Thyroid gland (tissue), 4 donors: ENCODE results near the gene VARS2. TPM values are rescaled to one million over a fixed set of nuclear protein-coding genes. Genes with fewer than 3 reads are reported as not detected.

Source experiments
- DNase-seq, 2 donors: peaks; one replicate each; pipeline ENCODE4 v3.0.0-alpha.2; 2019
- H3K27ac ChIP-seq, 3 donors: fragments of 200-600 bp; sonication (generic); 1 replicate in 2 of 3; 2 replicates in 1 of 3; pipeline ENCODE4 v1.5.1; 2016 to 2019; ENCODE audit warnings: mild to moderate bottlenecking in 1 of 3, moderate library complexity in 1 of 3
- H3K27me3 ChIP-seq: fragments of 200-600 bp; sonication (generic); one replicate; pipeline ENCODE4 v1.5.1; 2019
- H3K36me3 ChIP-seq, 2 donors: fragments of 200-600 bp; sonication (generic); one replicate each; pipeline ENCODE4 v1.5.1; 2016 to 2019
- H3K4me1 ChIP-seq, 2 donors: fragments of 200-600 bp; sonication (generic); one replicate each; pipeline ENCODE4 v1.5.1; 2017 to 2019
- H3K4me3 ChIP-seq, 3 donors: fragments of 200-600 bp; sonication (generic); replicated peaks in 1 of 3; 1 replicate in 2 of 3; 2 replicates in 1 of 3; pipeline ENCODE4 v1.5.1; 2016; ENCODE audit warnings: mild to moderate bottlenecking in 1 of 3
- H3K9me3 ChIP-seq: fragments of 200-600 bp; sonication (generic); one replicate; pipeline ENCODE4 v1.5.1; 2017
- CTCF ChIP-seq, 6 experiments: fragments of 200-600 bp in 3 of 6; fragments of 450-650 bp in 3 of 6; sonication (generic) in 3 of 6; IDR thresholded peaks; one replicate each; pipeline ENCODE4 v1.5.1; 2016 to 2019; ENCODE audit warnings: antibody characterized with exemption in 6 of 6, mild to moderate bottlenecking in 2 of 6, inconsistent platforms in 1 of 6, moderate library complexity in 1 of 6
- POLR2A ChIP-seq, 2 donors: fragments of 450-650 bp; IDR thresholded peaks; one replicate each; pipeline ENCODE4 v1.6.1; 2017; ENCODE audit warnings: antibody characterized with exemption in 2 of 2, mild to moderate bottlenecking in 2 of 2, moderate library complexity in 1 of 2
- WGBS, 2 donors: methylation state at CpG; one replicate each; pipeline ENCODE4 v1.1.5; 2017; 5-methylcytosine and 5-hydroxymethylcytosine counted together
- intact Hi-C: fragments of 100-400 bp; cut with DNase I; formaldehyde crosslinking; loops from one replicate; pipeline ENCODE4 v1.15.1; 2023
- total RNA-seq, 4 donors: library from RNA; depleted of rRNA; stranded (reverse); fragments of >200 nt; gene quantifications; one replicate each; pipeline ENCODE4 v1.2.3, GENCODE V29; 2016

VARS2 gene
- total RNA-seq, 4 donors from 2014 or later, result 17.3 to 36.4 (median 30.6) TPM

GRCh38 chr6:30939473-30939872, 25.4 kb downstream of the VARS2 start:
- Histone ChIP-seq H3K9me3 (no peaks in the 10 kb centered on the region), H3K36me3 (no peaks in the 10 kb centered on the region), H3K4me1 (peaks cover 8 to 15% of the 10 kb centered on the region in 2 donors), H3K27me3 (no peaks in the 10 kb centered on the region), H3K4me3 (no peak overlapping the region), H3K27ac (no peak overlapping the region)
- intact Hi-C loops, result no loop called here
- TF ChIP-seq POLR2A (IDR thresholded peaks at IDR 0.05), result no peak
- TF ChIP-seq CTCF (IDR thresholded peaks at IDR 0.05), result no peak
- 72 to 82% methylated on average over 3 of the region's 3 CpGs for WGBS, 2 donors
- no peak for DNase-seq

- Histone ChIP-seq H3K4me1 (peaks cover 8 to 12% of the 10 kb centered on the region in 2 donors), H3K4me3 (no peak within 1 kb of the TSS), H3K9me3 (no peaks in the 10 kb centered on the region), H3K27me3 (no peaks in the 10 kb centered on the region), H3K36me3 (no peaks in the 10 kb centered on the region), H3K27ac (no peak within 1 kb of the TSS)
- intact Hi-C loops, result no loop called here
- WGBS, 2 donors, result 72 to 73% methylated on average over 14 to 15 of the region's 16 CpGs
- DNase-seq, result no peak
- no peak for TF ChIP-seq POLR2A (IDR thresholded peaks at IDR 0.05)
- TF ChIP-seq CTCF (IDR thresholded peaks at IDR 0.05), result no peak
These were observed 26.4 kb downstream of the VARS2 start, which contains the start of gene MUCL3 for GRCh38 chr6:30940361-30940986. MUCL3 (plus strand) TSS chr6:30940973; CDS start chr6:30941000, 27 bp downstream.

- peaks cover 8 to 12% of the 10 kb centered on the region in 2 donors for H3K4me1 ChIP-seq
- no peak overlapping the region for H3K27ac ChIP-seq
- H3K36me3 ChIP-seq, result no peaks in the 10 kb centered on the region
- H3K9me3 ChIP-seq, result no peaks in the 10 kb centered on the region
- DNase-seq, result peak; percentile 81 to 93
- peak in 4 of 6 experiments; percentile 55 to 78 (median 60) for TF ChIP-seq CTCF (IDR thresholded peaks at IDR 0.05)
- peak in 1 of 2 donors; percentile 16 for TF ChIP-seq POLR2A (IDR thresholded peaks at IDR 0.05)
- intact Hi-C loops, result no loop called here
- H3K27me3 ChIP-seq, result no peaks in the 10 kb centered on the region
- WGBS, 2 donors, result 16 to 19% methylated on average over 14 to 15 of the region's 15 CpGs
- H3K4me3 ChIP-seq, result no peak overlapping the region
These were observed 28.5 kb downstream of the VARS2 start for GRCh38 chr6:30942338-30943060.

- Histone ChIP-seq H3K9me3 (no peaks in the 10 kb centered on the region), H3K4me3 (no peak overlapping the region)
- intact Hi-C loops, result no loop called here
These were observed 30.0 kb downstream of the VARS2 start for GRCh38 chr6:30944051-30944450.

More at GRCh38 chr6:30944051-30944450, 30.0 kb downstream of the VARS2 start:
- DNase-seq, result no peak
- Histone ChIP-seq H3K4me1 (peaks cover 8 to 12% of the 10 kb centered on the region in 2 donors), H3K27me3 (no peaks in the 10 kb centered on the region), H3K27ac (no peak overlapping the region), H3K36me3 (no peaks in the 10 kb centered on the region)
- WGBS, 2 donors, result 93% methylated on average over 4 of the region's 4 CpGs
- TF ChIP-seq POLR2A (IDR thresholded peaks at IDR 0.05) (no peak), CTCF (IDR thresholded peaks at IDR 0.05) (no peak)
